Measurements from ENCODE around the gene GRID1. TPM values are rescaled to one million over a fixed set of nuclear protein-coding genes. Genes with fewer than 3 reads are reported as not detected.

Gene GRID1
- total RNA-seq, 1 donor from 2014 or later = 0.75 TPM

DNA sequence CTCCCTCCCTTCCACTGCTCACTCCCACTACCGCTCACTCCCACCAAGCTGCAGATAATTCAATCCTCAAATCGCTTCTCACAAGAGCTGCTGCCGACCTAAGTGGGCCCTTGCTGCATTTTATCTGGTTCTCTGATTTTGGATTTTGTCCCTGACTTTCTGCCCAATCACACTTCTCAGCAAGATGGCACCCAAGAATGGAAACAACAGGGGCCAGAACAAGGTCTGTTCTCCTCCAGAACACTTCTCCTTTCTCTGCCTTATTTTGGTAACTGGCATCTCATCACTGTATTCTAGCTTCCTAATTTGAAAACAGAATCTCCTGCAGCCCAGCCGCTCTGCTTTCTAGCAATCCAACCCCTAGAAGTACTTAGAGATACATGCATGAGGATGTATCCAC is 172.8 kb downstream of the GRID1 start:
- Histone ChIP-seq H4K20me1 (ENCODE audit: insufficient read depth, low read length) (no peaks in the 10 kb centered on the region), H3K36me3 (ENCODE audit: insufficient read depth, low read length) (no peaks in the 10 kb centered on the region), H3K79me2 (ENCODE audit: insufficient read depth, low read length) (no peaks in the 10 kb centered on the region), H2AFZ (ENCODE audit: low read depth, low read length) (no peak overlapping the region), H3K9ac (ENCODE audit: low read length) (no peak overlapping the region), H3K4me1 (ENCODE audit: insufficient read depth, low read length) (no peaks in the 10 kb centered on the region), H3K9me3 (ENCODE audit: insufficient read depth, low read depth, low read length) (no peaks in the 10 kb centered on the region), H3K4me2 (ENCODE audit: low read length) (no peak overlapping the region), H3K4me3 (ENCODE audit: insufficient read depth, low read depth, low read length) (no peak overlapping the region), H3K27me3 (ENCODE audit: insufficient read depth, low read length) (no peaks in the 10 kb centered on the region), H3K27ac (ENCODE audit: low read depth, low read length) (no peak overlapping the region)
- peaks cover 2% of the 10 kb centered on the region for H3K36me3 Mint-ChIP-seq (ENCODE audit: low read depth, unreplicated experiment)
- peaks cover 66% of the 10 kb centered on the region for H3K27me3 Mint-ChIP-seq (ENCODE audit: low read depth, unreplicated experiment)
- peaks cover 4% of the 10 kb centered on the region for H3K4me1 Mint-ChIP-seq (ENCODE audit: low read depth, unreplicated experiment)
- H3K27ac Mint-ChIP-seq (ENCODE audit: unreplicated experiment) = no peak overlapping the region
- TF ChIP-seq, protein P1, sequence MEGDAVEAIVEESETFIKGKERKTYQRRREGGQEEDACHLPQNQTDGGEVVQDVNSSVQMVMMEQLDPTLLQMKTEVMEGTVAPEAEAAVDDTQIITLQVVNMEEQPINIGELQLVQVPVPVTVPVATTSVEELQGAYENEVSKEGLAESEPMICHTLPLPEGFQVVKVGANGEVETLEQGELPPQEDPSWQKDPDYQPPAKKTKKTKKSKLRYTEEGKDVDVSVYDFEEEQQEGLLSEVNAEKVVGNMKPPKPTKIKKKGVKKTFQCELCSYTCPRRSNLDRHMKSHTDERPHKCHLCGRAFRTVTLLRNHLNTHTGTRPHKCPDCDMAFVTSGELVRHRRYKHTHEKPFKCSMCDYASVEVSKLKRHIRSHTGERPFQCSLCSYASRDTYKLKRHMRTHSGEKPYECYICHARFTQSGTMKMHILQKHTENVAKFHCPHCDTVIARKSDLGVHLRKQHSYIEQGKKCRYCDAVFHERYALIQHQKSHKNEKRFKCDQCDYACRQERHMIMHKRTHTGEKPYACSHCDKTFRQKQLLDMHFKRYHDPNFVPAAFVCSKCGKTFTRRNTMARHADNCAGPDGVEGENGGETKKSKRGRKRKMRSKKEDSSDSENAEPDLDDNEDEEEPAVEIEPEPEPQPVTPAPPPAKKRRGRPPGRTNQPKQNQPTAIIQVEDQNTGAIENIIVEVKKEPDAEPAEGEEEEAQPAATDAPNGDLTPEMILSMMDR (IDR thresholded peaks at IDR 0.05; ENCODE audit: insufficient read depth, low read depth, low read length) = no peak
- TF ChIP-seq EZH2 (IDR thresholded peaks at IDR 0.05; ENCODE audit: insufficient read depth, low read length) = no peak
- no peak overlapping the region for H3K4me3 Mint-ChIP-seq (ENCODE audit: unreplicated experiment)
- DNase-seq (ENCODE audit: low read depth) (no peak), FAIRE-seq (no peak)
- H3K9me3 Mint-ChIP-seq (ENCODE audit: unreplicated experiment) = peaks cover 2% of the 10 kb centered on the region

- Mint-ChIP-seq H3K27ac (ENCODE audit: unreplicated experiment) (no peak overlapping the region), H3K4me3 (ENCODE audit: unreplicated experiment) (no peak overlapping the region), H3K9me3 (ENCODE audit: unreplicated experiment) (peaks cover 2% of the 10 kb centered on the region), H3K36me3 (ENCODE audit: low read depth, unreplicated experiment) (peaks cover 2% of the 10 kb centered on the region), H3K27me3 (ENCODE audit: low read depth, unreplicated experiment) (peaks cover 67% of the 10 kb centered on the region), H3K4me1 (ENCODE audit: low read depth, unreplicated experiment) (peaks cover 4% of the 10 kb centered on the region)
- Histone ChIP-seq H3K4me3 (ENCODE audit: insufficient read depth, low read depth, low read length) (no peak overlapping the region), H3K9ac (ENCODE audit: low read length) (no peak overlapping the region), H3K4me1 (ENCODE audit: insufficient read depth, low read length) (no peaks in the 10 kb centered on the region), H3K79me2 (ENCODE audit: insufficient read depth, low read length) (no peaks in the 10 kb centered on the region), H4K20me1 (ENCODE audit: insufficient read depth, low read length) (no peaks in the 10 kb centered on the region), H3K27ac (ENCODE audit: low read depth, low read length) (no peak overlapping the region), H2AFZ (ENCODE audit: low read depth, low read length) (no peak overlapping the region), H3K4me2 (ENCODE audit: low read length) (no peak overlapping the region), H3K27me3 (ENCODE audit: insufficient read depth, low read length) (no peaks in the 10 kb centered on the region), H3K36me3 (ENCODE audit: insufficient read depth, low read length) (no peaks in the 10 kb centered on the region), H3K9me3 (ENCODE audit: insufficient read depth, low read depth, low read length) (no peaks in the 10 kb centered on the region)
- FAIRE-seq (no peak), DNase-seq (ENCODE audit: low read depth) (no peak)
- TF ChIP-seq, protein P1 (IDR thresholded peaks at IDR 0.05; ENCODE audit: insufficient read depth, low read depth, low read length) = no peak
Measured at GRCh38 chr10:86192691-86193090, 173.9 kb downstream of the GRID1 start.

GRCh38 chr10:86192147-86192546 is 174.4 kb downstream of the GRID1 start:
- Mint-ChIP-seq H3K36me3 (ENCODE audit: low read depth, unreplicated experiment) (peaks cover 2% of the 10 kb centered on the region), H3K27ac (ENCODE audit: unreplicated experiment) (no peak overlapping the region), H3K9me3 (ENCODE audit: unreplicated experiment) (peaks cover 2% of the 10 kb centered on the region), H3K4me3 (ENCODE audit: unreplicated experiment) (no peak overlapping the region), H3K4me1 (ENCODE audit: low read depth, unreplicated experiment) (peaks cover 4% of the 10 kb centered on the region), H3K27me3 (ENCODE audit: low read depth, unreplicated experiment) (peaks cover 62% of the 10 kb centered on the region)
- H3K9me3 ChIP-seq (ENCODE audit: insufficient read depth, low read depth, low read length) = no peaks in the 10 kb centered on the region
- H3K27me3 ChIP-seq (ENCODE audit: insufficient read depth, low read length) = no peaks in the 10 kb centered on the region
- no peak overlapping the region for H3K4me2 ChIP-seq (ENCODE audit: low read length)
- H2AFZ ChIP-seq (ENCODE audit: low read depth, low read length) = no peak overlapping the region
- H4K20me1 ChIP-seq (ENCODE audit: insufficient read depth, low read length) = no peaks in the 10 kb centered on the region
- no peak overlapping the region for H3K4me3 ChIP-seq (ENCODE audit: insufficient read depth, low read depth, low read length)
- no peaks in the 10 kb centered on the region for H3K36me3 ChIP-seq (ENCODE audit: insufficient read depth, low read length)
- no peak overlapping the region for H3K27ac ChIP-seq (ENCODE audit: low read depth, low read length)
- no peaks in the 10 kb centered on the region for H3K79me2 ChIP-seq (ENCODE audit: insufficient read depth, low read length)
- no peak for FAIRE-seq
- DNase-seq (ENCODE audit: low read depth) = no peak
- H3K9ac ChIP-seq (ENCODE audit: low read length) = no peak overlapping the region
- TF ChIP-seq, protein P1 (IDR thresholded peaks at IDR 0.05; ENCODE audit: insufficient read depth, low read depth, low read length) = no peak
- no peak for TF ChIP-seq EZH2 (IDR thresholded peaks at IDR 0.05; ENCODE audit: insufficient read depth, low read length)
- no peaks in the 10 kb centered on the region for H3K4me1 ChIP-seq (ENCODE audit: insufficient read depth, low read length)
